ENCODE results near the gene MINAR2. TPM values are rescaled to one million over a fixed set of nuclear protein-coding genes. Genes with fewer than 3 reads are reported as not detected.

Gene MINAR2
- total RNA-seq, 1 experiment from 2014 or later, result not detected

- Mint-ChIP-seq H3K9me3 (no peaks in the 10 kb centered on the region), H3K27me3 (ENCODE audit: low read depth) (no peaks in the 10 kb centered on the region), H3K36me3 (no peaks in the 10 kb centered on the region), H3K4me1 (peaks cover 13% of the 10 kb centered on the region), H3K27ac (no peak overlapping the region), H3K4me3 (no peak overlapping the region)
- ChIA-PET POLR2A (no interaction called here), CTCF (interaction anchor here (0.9 to 3.4 kb wide), 2 partner anchors 85 to 306 kb away, joined by 3 to 17 read pairs; partner anchors contain the start of gene ADAMTS19)
- TF ChIP-seq CBFB (CRISPR knock-in tag; IDR thresholded peaks at IDR 0.05; ENCODE audit: low read depth) (no peak), FOXJ3 (CRISPR knock-in tag; IDR thresholded peaks at IDR 0.05; ENCODE audit: borderline replicate concordance) (no peak), ZNF232 (CRISPR knock-in tag; IDR thresholded peaks at IDR 0.05) (no peak), JAZF1 (CRISPR knock-in tag; IDR thresholded peaks at IDR 0.05) (no peak), FOXP4 (CRISPR knock-in tag; IDR thresholded peaks at IDR 0.05) (no peak), GRHL2 (CRISPR knock-in tag; IDR thresholded peaks at IDR 0.05; ENCODE audit: insufficient replicate concordance, severe bottlenecking) (no peak), ATF1 (CRISPR knock-in tag; IDR thresholded peaks at IDR 0.05) (no peak), ZNF263 (CRISPR knock-in tag; IDR thresholded peaks at IDR 0.05; ENCODE audit: low read depth) (no peak), ZNF396 (CRISPR knock-in tag; IDR thresholded peaks at IDR 0.05; ENCODE audit: borderline replicate concordance) (no peak), FOXK1 (CRISPR knock-in tag; IDR thresholded peaks at IDR 0.05) (no peak), PRDM15 (CRISPR knock-in tag; IDR thresholded peaks at IDR 0.05) (no peak), ATF6 (CRISPR knock-in tag; IDR thresholded peaks at IDR 0.05) (no peak), ZNF423 (CRISPR knock-in tag; IDR thresholded peaks at IDR 0.05) (no peak), TEAD4 (CRISPR knock-in tag; IDR thresholded peaks at IDR 0.05) (no peak), ZNF138 (CRISPR knock-in tag; conservative IDR thresholded peaks at IDR 0.05) (no peak)
- TF ChIP-seq, protein P1, sequence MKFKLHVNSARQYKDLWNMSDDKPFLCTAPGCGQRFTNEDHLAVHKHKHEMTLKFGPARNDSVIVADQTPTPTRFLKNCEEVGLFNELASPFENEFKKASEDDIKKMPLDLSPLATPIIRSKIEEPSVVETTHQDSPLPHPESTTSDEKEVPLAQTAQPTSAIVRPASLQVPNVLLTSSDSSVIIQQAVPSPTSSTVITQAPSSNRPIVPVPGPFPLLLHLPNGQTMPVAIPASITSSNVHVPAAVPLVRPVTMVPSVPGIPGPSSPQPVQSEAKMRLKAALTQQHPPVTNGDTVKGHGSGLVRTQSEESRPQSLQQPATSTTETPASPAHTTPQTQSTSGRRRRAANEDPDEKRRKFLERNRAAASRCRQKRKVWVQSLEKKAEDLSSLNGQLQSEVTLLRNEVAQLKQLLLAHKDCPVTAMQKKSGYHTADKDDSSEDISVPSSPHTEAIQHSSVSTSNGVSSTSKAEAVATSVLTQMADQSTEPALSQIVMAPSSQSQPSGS (CRISPR knock-in tag; IDR thresholded peaks at IDR 0.05; ENCODE audit: borderline replicate concordance, low read depth), result no peak
- TF ChIP-seq, protein P2, sequence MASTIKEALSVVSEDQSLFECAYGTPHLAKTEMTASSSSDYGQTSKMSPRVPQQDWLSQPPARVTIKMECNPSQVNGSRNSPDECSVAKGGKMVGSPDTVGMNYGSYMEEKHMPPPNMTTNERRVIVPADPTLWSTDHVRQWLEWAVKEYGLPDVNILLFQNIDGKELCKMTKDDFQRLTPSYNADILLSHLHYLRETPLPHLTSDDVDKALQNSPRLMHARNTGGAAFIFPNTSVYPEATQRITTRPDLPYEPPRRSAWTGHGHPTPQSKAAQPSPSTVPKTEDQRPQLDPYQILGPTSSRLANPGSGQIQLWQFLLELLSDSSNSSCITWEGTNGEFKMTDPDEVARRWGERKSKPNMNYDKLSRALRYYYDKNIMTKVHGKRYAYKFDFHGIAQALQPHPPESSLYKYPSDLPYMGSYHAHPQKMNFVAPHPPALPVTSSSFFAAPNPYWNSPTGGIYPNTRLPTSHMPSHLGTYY (CRISPR knock-in tag; IDR thresholded peaks at IDR 0.05), result no peak
- TF ChIP-seq, protein P3, sequence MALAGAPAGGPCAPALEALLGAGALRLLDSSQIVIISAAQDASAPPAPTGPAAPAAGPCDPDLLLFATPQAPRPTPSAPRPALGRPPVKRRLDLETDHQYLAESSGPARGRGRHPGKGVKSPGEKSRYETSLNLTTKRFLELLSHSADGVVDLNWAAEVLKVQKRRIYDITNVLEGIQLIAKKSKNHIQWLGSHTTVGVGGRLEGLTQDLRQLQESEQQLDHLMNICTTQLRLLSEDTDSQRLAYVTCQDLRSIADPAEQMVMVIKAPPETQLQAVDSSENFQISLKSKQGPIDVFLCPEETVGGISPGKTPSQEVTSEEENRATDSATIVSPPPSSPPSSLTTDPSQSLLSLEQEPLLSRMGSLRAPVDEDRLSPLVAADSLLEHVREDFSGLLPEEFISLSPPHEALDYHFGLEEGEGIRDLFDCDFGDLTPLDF (CRISPR knock-in tag; IDR thresholded peaks at IDR 0.05), result no peak
- no peak for DNase-seq (ENCODE audit: low spot score)
- ATAC-seq, result no peak
These were observed 18.9 kb downstream of the MINAR2 start for GRCh38 chr5:129766798-129767197.
